Fibroblast of skin of scalp (primary cell): ENCODE data around the gene YWHAB.

ENCODE experiments used
- DNase-seq: peaks from one replicate; pipeline ENCODE4 v3.0.0-alpha.2; 2013

YWHAB gene

GRCh38 chr20:44916586-44916985 is 31.1 kb downstream of the YWHAB start:
- no peak for DNase-seq

- DNase-seq: no peak
These were observed 31.9 kb downstream of the YWHAB start for GRCh38 chr20:44917399-44917798.

GRCh38 chr20:44918342-44918741 is 32.8 kb downstream of the YWHAB start:
- no peak for DNase-seq

- no peak for DNase-seq
These were observed 33.3 kb downstream of the YWHAB start for GRCh38 chr20:44918761-44919160.

- no peak for DNase-seq
These were observed 35.9 kb downstream of the YWHAB start for GRCh38 chr20:44921447-44921846.

- no peak for DNase-seq
These were observed 39.0 kb downstream of the YWHAB start for GRCh38 chr20:44924541-44924940.

GRCh38 chr20:44928595-44928994 is 43.1 kb downstream of the YWHAB start:
- no peak for DNase-seq

- no peak for DNase-seq
These were observed 45.1 kb downstream of the YWHAB start for GRCh38 chr20:44930517-44931168.

- DNase-seq: no peak
These were observed 46.4 kb downstream of the YWHAB start for GRCh38 chr20:44931911-44932310.

GRCh38 chr20:44932916-44933315 is 47.4 kb downstream of the YWHAB start:
- DNase-seq: no peak

- DNase-seq: no peak
These were observed 51.0 kb downstream of the YWHAB start for GRCh38 chr20:44936510-44936909.

- no peak for DNase-seq
These were observed 53.1 kb downstream of the YWHAB start for GRCh38 chr20:44938637-44939036.

- no peak for DNase-seq
These were observed 55.7 kb downstream of the YWHAB start for GRCh38 chr20:44941120-44941691.

- no peak for DNase-seq
These were observed 56.9 kb downstream of the YWHAB start for GRCh38 chr20:44942264-44942973.

GRCh38 chr20:44943828-44944227 is 58.3 kb downstream of the YWHAB start:
- DNase-seq: no peak

GRCh38 chr20:44945261-44945660 is 59.8 kb downstream of the YWHAB start:
- no peak for DNase-seq

- no peak for DNase-seq
These were observed 60.9 kb downstream of the YWHAB start for GRCh38 chr20:44946271-44946852.

- no peak for DNase-seq
These were observed 62.6 kb downstream of the YWHAB start for GRCh38 chr20:44948107-44948506.

GRCh38 chr20:44948513-44948912 is 63.0 kb downstream of the YWHAB start:
- DNase-seq: no peak

GRCh38 chr20:44950368-44950767 is 64.9 kb downstream of the YWHAB start:
- no peak for DNase-seq

GRCh38 chr20:44952731-44953130 is 67.2 kb downstream of the YWHAB start:
- DNase-seq: no peak

- DNase-seq: no peak
These were observed 68.7 kb downstream of the YWHAB start for GRCh38 chr20:44954211-44954610.

- DNase-seq: no peak
These were observed 69.8 kb downstream of the YWHAB start for GRCh38 chr20:44955270-44955669.

- no peak for DNase-seq
These were observed 70.9 kb downstream of the YWHAB start for GRCh38 chr20:44956410-44956809.
